Neural crest cell (in vitro differentiated cells): ENCODE results near the gene SCRT2. TPM values are rescaled to one million over a fixed set of nuclear protein-coding genes. Genes with fewer than 3 reads are reported as not detected.
"Not testable (repeated sequence)": the region's sequence is repeated elsewhere in the genome, so short reads cannot be mapped to it uniquely, and the experiment has no call there.

Source experiments
- DNase-seq: peaks from one replicate; pipeline ENCODE4 v3.0.0; 2021; ENCODE audit warnings: low read depth, mixed read lengths, low spot score
- H3K27ac Mint-ChIP-seq: one replicate; pipeline ENCODE4 v1.8.0; 2021; ENCODE audit warnings: mild to moderate bottlenecking, mixed read lengths; ENCODE audit not compliant: unreplicated experiment
- H3K27me3 Mint-ChIP-seq: 2 replicates; pipeline ENCODE4 v1.8.0; 2021; ENCODE audit warnings: low read depth, mild to moderate bottlenecking, mixed read lengths
- H3K36me3 Mint-ChIP-seq: 2 replicates; pipeline ENCODE4 v1.8.0; 2021; ENCODE audit warnings: low read depth, mild to moderate bottlenecking, mixed read lengths
- H3K4me1 Mint-ChIP-seq: 2 replicates; pipeline ENCODE4 v1.8.0; 2021; ENCODE audit warnings: mixed read lengths
- H3K4me3 Mint-ChIP-seq: one replicate; pipeline ENCODE4 v1.8.0; 2021; ENCODE audit warnings: mild to moderate bottlenecking, mixed read lengths
- H3K9me3 Mint-ChIP-seq: 2 replicates; pipeline ENCODE4 v1.8.0; 2021; ENCODE audit warnings: mixed read lengths
- total RNA-seq: library from RNA; stranded (reverse); gene quantifications from 2 replicates; pipeline ENCODE4 v1.2.1, GENCODE V29; 2021
- TF ChIP-seq, protein P1 (sequence below): fragments of 200-600 bp; sonication (generic); conservative IDR thresholded peaks from 2 replicates; pipeline ENCODE4 v1.5.0; 2021; ENCODE audit warnings: antibody characterized with exemption, mild to moderate bottlenecking

Gene SCRT2
- total RNA-seq, 1 donor from 2014 or later, result 3.7 TPM

DNA sequence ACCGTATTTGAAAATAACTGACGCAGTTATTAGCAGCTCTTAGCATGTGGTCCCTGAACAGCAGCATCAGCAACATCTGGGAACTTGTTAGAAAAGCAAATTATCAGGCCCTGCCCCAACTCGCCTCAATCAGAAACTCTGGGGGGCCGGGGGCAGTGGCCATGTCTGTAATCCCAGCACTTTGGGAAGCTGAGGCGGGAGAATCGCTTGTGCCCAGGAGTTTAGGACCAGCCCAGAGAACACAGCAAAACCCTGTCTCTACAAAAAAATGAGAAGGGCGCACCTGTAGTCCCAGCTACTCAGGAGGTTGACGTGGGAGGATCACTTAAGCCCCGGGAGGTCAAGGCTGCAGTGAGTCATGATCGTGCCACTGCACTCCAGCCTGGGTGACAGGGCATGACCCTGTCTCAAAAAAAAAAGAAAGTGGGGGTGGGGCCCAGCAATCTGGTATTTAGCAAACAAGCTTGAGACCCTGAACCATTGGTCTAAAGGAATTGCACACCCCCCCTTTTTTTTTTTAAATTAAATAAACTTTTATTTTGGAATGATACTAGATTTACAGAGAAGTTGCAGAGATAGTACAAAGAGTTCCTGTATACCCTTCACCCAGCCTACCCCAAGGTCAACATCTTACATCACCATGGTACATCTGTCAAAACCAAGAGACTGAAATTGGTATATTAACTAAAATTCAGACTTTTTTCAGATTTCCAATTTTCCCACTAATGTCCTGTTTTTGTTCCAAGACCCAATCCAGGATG, 29.3 kb downstream of the SCRT2 start:
- Mint-ChIP-seq H3K4me3 (no peak overlapping the region), H3K4me1 (peaks cover 17% of the 10 kb centered on the region), H3K27me3 (peaks cover 6% of the 10 kb centered on the region), H3K9me3 (no peaks in the 10 kb centered on the region), H3K27ac (no peak overlapping the region), H3K36me3 (peaks cover 5% of the 10 kb centered on the region)
- no peak for DNase-seq
- TF ChIP-seq, protein P1, sequence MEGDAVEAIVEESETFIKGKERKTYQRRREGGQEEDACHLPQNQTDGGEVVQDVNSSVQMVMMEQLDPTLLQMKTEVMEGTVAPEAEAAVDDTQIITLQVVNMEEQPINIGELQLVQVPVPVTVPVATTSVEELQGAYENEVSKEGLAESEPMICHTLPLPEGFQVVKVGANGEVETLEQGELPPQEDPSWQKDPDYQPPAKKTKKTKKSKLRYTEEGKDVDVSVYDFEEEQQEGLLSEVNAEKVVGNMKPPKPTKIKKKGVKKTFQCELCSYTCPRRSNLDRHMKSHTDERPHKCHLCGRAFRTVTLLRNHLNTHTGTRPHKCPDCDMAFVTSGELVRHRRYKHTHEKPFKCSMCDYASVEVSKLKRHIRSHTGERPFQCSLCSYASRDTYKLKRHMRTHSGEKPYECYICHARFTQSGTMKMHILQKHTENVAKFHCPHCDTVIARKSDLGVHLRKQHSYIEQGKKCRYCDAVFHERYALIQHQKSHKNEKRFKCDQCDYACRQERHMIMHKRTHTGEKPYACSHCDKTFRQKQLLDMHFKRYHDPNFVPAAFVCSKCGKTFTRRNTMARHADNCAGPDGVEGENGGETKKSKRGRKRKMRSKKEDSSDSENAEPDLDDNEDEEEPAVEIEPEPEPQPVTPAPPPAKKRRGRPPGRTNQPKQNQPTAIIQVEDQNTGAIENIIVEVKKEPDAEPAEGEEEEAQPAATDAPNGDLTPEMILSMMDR, result no peak

DNA sequence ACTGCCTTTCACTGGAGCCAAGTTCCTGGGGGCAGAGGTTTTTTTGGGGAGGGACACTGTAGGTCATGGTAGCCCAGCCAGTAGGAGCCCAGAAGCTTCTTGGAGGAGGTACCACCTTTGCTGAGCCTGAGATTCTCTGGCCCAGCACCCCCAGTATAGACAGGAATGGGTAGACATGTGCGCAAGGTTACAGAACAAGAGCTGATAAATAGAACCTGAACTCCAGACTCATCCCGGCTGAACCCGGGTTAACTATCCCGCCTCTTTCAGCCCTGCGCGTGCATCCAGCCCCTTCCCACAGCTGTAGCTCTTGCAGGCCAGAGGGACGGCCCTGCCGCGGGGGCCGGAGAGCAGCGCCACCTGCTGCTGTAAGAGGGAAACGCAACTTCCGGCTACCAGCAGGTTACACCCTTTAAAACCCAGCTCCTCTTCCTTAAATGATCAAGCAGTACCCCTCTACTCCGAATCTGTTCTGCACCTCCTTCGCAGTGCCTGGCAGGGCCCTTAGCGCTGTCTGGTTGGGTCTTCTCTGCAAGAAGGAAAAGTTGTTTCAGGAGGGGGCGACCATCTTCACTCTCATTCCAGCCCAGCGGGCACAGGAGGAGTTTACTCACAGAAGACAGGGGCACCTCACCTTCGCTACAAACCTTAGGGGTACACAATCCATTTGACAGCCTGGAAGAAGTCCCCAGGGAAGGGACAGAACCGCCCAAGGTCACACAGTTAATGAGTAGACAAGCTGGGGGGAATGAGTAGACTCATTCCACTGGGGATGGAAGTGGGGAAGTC, 30.1 kb downstream of the SCRT2 start:
- H3K4me3 Mint-ChIP-seq, result peak overlapping the region; percentile 51
- H3K36me3 Mint-ChIP-seq, result peaks cover 5% of the 10 kb centered on the region
- DNase-seq, result peak; percentile 86
- H3K27me3 Mint-ChIP-seq, result peaks cover 10% of the 10 kb centered on the region
- TF ChIP-seq, protein P1, result peak; percentile 96
- no peaks in the 10 kb centered on the region for H3K9me3 Mint-ChIP-seq
- peaks cover 21% of the 10 kb centered on the region for H3K4me1 Mint-ChIP-seq
- H3K27ac Mint-ChIP-seq, result no peak overlapping the region

DNA sequence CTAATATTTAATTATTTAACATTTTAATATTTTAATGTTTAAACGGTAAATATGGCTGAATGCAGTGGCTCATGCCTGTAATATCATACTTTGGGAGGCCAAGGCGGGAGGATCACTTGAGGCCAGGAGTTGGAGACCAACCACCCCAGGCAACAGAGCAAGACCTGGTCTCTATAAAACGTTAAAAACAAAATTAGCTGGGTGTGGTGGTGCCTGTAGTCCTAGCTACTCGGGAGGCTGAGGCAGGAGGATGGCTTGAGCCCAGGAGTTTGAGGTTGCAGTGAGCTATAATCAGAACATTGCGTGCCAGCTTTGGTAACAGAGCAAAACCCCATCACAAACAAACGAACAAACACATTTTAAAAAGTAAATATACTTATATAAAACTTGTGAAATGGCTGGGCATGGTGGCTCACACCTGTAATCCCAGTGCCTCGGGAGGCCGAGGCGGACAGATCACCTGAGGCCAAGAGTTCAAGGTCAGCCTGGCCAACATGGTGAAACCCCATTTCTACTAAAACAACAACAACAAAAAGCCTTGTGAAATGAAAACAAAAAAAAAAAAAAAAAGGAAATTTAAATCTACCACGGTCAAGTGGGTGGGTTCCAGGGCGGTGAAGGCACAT, 30.8 kb downstream of the SCRT2 start:
- Mint-ChIP-seq H3K36me3 (peaks cover under 1% of the 10 kb centered on the region), H3K9me3 (no peaks in the 10 kb centered on the region), H3K27me3 (peaks cover 16% of the 10 kb centered on the region), H3K4me1 (peaks cover 21% of the 10 kb centered on the region), H3K4me3 (no peak overlapping the region), H3K27ac (no peak overlapping the region)
- TF ChIP-seq, protein P1, result no peak
- no peak for DNase-seq

DNA sequence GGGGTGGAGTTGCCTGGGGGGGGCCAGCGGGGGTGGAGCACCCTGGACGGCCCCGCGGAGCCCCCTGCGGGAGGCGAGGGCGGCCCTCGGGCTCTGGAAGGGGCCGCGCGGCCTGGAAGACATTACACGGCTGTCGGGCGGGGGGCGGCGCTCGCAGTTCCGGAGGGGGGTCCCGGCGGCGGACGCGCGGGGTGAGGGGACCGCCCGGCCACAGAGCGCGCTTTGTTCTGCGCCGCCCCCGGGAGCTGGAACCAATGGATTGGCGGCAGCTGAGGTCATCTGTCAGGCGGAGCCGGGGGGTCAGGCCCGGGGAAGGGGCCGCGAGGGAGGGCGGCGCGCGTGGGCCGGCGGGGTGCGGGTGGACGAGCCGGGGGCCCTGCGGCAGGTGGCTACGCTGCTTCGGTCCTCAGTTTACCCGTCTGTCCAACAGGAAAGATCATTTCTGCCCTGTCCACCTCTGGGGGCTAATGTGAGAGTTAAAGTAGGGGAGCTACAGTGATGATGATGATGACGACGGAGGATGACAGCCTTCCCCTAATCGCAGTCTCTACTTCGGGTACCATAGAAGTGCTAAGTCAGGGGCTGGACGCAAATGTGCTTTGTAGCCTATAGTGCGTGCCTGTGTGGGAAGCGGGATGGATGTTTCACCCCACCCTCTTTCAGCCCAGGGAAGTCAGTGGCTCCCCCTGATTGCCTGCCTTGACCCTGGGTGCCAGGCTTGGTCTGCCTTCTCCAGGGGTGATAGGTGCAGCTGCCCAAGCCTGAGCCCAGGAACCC, 33.0 kb downstream of the SCRT2 start:
- no peaks in the 10 kb centered on the region for H3K36me3 Mint-ChIP-seq
- no peak for DNase-seq
- no peak overlapping the region for H3K27ac Mint-ChIP-seq
- H3K9me3 Mint-ChIP-seq, result no peaks in the 10 kb centered on the region
- peaks cover 21% of the 10 kb centered on the region for H3K4me1 Mint-ChIP-seq
- H3K27me3 Mint-ChIP-seq, result peaks cover 20% of the 10 kb centered on the region
- TF ChIP-seq, protein P1, result no peak
- H3K4me3 Mint-ChIP-seq, result peak overlapping the region; percentile 72

DNA sequence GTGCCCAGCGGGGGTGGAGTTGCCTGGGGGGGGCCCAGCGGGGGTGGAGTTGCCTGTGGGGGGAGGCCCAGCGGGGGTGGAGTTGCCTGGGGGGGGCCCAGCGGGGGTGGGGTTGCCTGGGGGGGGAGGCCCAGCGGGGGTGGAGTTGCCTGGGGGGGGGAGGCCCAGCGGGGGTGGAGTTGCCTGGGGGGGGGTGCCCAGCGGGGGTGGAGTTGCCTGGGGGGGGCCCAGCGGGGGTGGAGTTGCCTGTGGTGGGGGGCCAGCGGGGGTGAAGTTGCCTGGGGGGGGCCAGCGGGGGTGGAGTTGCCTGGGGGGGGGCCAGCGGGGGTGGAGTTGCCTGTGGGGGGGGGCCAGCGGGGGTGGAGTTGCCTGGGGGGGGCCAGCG, 33.6 kb downstream of the SCRT2 start:
- DNase-seq, H3K9me3 Mint-ChIP-seq, H3K27ac Mint-ChIP-seq, H3K4me3 Mint-ChIP-seq, H3K36me3 Mint-ChIP-seq: not testable (repeated sequence)
- Mint-ChIP-seq H3K27me3 (peaks cover 23% of the 10 kb centered on the region), H3K4me1 (peaks cover 21% of the 10 kb centered on the region)
